Chondrocyte (in vitro differentiated cells): ENCODE measurements around the gene SESTD1. TPM values are rescaled to one million over a fixed set of nuclear protein-coding genes. Genes with fewer than 3 reads are reported as not detected.

Experiments used
- DNase-seq: peaks from one replicate; pipeline ENCODE4 v3.0.0; 2021; ENCODE audit warnings: mixed read lengths, low spot score
- H3K27ac Mint-ChIP-seq: one replicate; pipeline ENCODE4 v1.8.0; 2021; ENCODE audit warnings: mild to moderate bottlenecking, moderate library complexity, mixed read lengths; ENCODE audit not compliant: unreplicated experiment
- H3K27me3 Mint-ChIP-seq: 2 replicates; pipeline ENCODE4 v1.8.0; 2021; ENCODE audit warnings: low read depth, mixed read lengths
- H3K36me3 Mint-ChIP-seq: 2 replicates; pipeline ENCODE4 v1.8.0; 2021; ENCODE audit warnings: low read depth, mixed read lengths
- H3K4me1 Mint-ChIP-seq: 2 replicates; pipeline ENCODE4 v1.8.0; 2021; ENCODE audit warnings: low read depth, mild to moderate bottlenecking, mixed read lengths
- H3K4me3 Mint-ChIP-seq: one replicate; pipeline ENCODE4 v1.8.0; 2021; ENCODE audit warnings: mild to moderate bottlenecking, moderate library complexity, mixed read lengths; ENCODE audit not compliant: unreplicated experiment
- H3K9me3 Mint-ChIP-seq: 2 replicates; pipeline ENCODE4 v1.8.0; 2021; ENCODE audit warnings: low read depth, mixed read lengths
- CTCF ChIP-seq: fragments of 200-600 bp; sonication (generic); IDR thresholded peaks from 2 replicates; pipeline ENCODE4 v1.5.0; 2021; ENCODE audit warnings: antibody characterized with exemption, mild to moderate bottlenecking, moderate library complexity
- total RNA-seq: library from RNA; stranded (reverse); gene quantifications from 3 replicates; pipeline ENCODE4 v1.2.1, GENCODE V29; 2021

The SESTD1 gene
- total RNA-seq, 1 donor from 2014 or later: 101 TPM

DNA sequence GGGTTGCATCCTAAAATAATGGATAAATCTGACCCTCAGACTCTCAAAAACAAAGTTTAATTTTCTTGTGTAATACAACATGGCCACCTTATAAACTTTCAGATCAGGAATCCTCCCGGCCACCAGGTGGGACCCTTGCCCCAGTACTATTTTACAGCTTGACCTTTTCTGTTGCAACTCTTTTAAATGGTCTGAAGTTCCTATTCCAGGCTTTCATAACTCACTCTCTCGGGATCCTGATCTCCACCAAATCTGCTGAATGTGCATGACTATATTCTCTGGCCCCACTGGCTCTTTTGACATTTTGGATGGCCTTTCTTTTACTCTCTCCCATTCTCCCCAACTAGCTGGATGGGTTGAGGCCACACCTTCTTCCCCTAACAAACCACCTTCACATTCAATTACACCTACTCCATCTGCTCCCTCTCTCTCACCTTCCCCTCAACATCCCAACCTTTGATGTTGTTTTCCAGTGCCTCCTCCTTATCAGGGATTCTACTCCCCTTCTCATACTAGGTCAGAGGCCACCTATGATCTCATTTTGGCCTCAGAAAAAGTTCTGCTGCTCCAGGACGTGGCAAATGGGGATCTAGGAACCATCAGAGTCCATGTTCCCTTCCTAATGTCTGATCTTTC lies 70.8 kb downstream of the SESTD1 start:
- no peak for TF ChIP-seq CTCF
- no peak for DNase-seq
- Mint-ChIP-seq H3K36me3 (peaks cover 21% of the 10 kb centered on the region), H3K27me3 (no peaks in the 10 kb centered on the region), H3K4me1 (peaks cover 6% of the 10 kb centered on the region), H3K27ac (no peak overlapping the region), H3K9me3 (peaks cover 29% of the 10 kb centered on the region), H3K4me3 (no peak overlapping the region)

DNA sequence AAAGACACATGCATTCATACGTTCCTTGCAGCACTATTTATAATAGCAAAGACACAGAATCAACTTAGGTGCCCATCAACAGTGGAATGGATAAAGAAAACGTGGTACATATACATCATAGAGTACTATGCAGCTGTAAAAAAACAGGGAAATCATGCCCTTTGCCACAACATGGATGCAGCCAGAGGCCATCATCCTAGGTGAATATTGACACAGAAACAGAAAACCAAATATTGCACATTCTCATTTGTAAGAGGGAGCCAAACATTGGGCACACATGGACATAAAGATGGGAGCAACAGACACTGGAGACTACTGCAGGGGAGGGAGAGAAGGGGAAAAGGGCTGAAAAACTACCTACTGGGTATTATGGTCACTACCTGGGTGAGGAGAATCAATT lies 73.5 kb downstream of the SESTD1 start:
- TF ChIP-seq CTCF: no peak
- DNase-seq: no peak
- Mint-ChIP-seq H3K4me3 (no peak overlapping the region), H3K36me3 (peaks cover 31% of the 10 kb centered on the region), H3K4me1 (peaks cover 8% of the 10 kb centered on the region), H3K9me3 (peaks cover 30% of the 10 kb centered on the region), H3K27me3 (no peaks in the 10 kb centered on the region), H3K27ac (no peak overlapping the region)

- no peak overlapping the region for H3K4me3 Mint-ChIP-seq
- H3K27me3 Mint-ChIP-seq: no peaks in the 10 kb centered on the region
- H3K36me3 Mint-ChIP-seq: peaks cover 34% of the 10 kb centered on the region
- no peak overlapping the region for H3K27ac Mint-ChIP-seq
- TF ChIP-seq CTCF: no peak
- DNase-seq: no peak
- H3K9me3 Mint-ChIP-seq: peaks cover 30% of the 10 kb centered on the region
- peaks cover 6% of the 10 kb centered on the region for H3K4me1 Mint-ChIP-seq
Observed at GRCh38 chr2:179186126-179186525, 78.5 kb downstream of the SESTD1 start.

DNA sequence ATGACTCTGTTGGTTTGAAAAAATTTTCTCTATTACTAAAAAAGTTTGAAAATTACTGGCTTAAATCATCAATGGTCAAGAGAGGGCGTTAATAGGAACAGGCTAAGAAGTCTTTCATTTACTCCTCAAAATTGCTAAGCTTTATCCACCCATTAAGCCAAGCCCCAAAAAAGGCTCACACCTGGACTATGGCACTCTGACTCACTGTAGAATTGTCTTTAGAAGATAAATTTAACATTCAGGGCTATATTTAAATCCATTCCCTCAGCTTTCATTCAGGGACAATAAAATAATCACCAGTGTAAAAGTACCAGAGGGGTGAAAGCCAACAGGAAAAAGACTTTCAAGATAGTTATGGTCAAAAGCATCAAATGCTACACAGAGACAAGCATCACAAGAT lies 80.0 kb downstream of the SESTD1 start:
- H3K36me3 Mint-ChIP-seq: peaks cover 28% of the 10 kb centered on the region

DNA sequence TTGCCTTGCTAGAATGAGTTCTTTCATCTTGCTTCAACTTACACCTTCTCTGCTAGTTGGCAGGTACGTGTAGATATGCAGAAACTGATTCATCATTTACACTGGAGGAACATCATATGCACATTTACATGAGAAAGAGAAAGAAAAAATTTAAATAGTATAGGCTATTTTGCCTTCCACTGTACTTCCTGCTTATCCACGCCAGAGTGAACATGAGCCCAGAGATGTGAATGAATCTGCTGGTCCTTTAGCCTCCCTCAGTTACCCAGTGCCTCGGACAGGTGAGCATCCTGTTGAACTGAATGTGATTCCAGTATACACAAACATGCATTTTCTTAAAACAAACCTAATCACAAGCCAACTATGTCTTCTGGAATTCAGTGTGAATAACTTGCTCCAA lies 83.6 kb downstream of the SESTD1 start:
- no peaks in the 10 kb centered on the region for H3K27me3 Mint-ChIP-seq
- no peak overlapping the region for H3K27ac Mint-ChIP-seq
- peaks cover 10% of the 10 kb centered on the region for H3K36me3 Mint-ChIP-seq
- no peak for DNase-seq
- TF ChIP-seq CTCF: no peak
- H3K9me3 Mint-ChIP-seq: peaks cover 3% of the 10 kb centered on the region
- H3K4me1 Mint-ChIP-seq: peaks cover 10% of the 10 kb centered on the region
- H3K4me3 Mint-ChIP-seq: no peak overlapping the region

More for the DNA sequence above, 80.0 kb downstream of the SESTD1 start:
- H3K9me3 Mint-ChIP-seq: peaks cover 22% of the 10 kb centered on the region
- no peaks in the 10 kb centered on the region for H3K27me3 Mint-ChIP-seq
- H3K27ac Mint-ChIP-seq: no peak overlapping the region
- no peak overlapping the region for H3K4me3 Mint-ChIP-seq
- no peak for DNase-seq
- no peak for TF ChIP-seq CTCF
- H3K4me1 Mint-ChIP-seq: peaks cover 8% of the 10 kb centered on the region
